ENCODE measurements around the gene HIGD2A. TPM values are rescaled to one million over a fixed set of nuclear protein-coding genes. Genes with fewer than 3 reads are reported as not detected.

Gene HIGD2A
- total and polyA plus RNA-seq, 2 of the 13 experiments (the other 11 are each of a cell fraction or from before 2014, with no cell fraction given): 89.2 to 146 TPM

DNA sequence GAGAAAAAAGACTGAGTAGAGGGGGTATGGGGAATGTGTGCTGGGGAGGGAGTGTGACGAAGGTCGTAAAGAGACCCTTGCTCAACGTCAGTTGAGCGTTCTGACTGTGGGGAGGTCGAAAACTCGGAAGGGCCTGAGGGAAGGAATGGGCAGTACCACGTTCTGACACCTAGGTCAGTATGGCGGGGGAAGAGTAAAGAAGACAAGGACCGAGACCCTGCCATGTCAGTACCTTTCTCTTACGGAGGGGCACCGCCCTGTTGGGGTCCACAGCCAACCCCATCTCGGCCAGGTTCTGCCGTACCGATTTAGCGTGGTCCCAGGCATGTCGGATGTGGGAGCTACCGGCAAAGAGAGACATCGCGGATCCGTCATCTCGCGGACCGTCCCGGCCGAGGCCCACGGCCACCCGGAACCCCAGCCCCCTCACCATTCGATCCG, 528 bp upstream of the HIGD2A start (continued):
- TF ChIP-seq, protein P1, sequence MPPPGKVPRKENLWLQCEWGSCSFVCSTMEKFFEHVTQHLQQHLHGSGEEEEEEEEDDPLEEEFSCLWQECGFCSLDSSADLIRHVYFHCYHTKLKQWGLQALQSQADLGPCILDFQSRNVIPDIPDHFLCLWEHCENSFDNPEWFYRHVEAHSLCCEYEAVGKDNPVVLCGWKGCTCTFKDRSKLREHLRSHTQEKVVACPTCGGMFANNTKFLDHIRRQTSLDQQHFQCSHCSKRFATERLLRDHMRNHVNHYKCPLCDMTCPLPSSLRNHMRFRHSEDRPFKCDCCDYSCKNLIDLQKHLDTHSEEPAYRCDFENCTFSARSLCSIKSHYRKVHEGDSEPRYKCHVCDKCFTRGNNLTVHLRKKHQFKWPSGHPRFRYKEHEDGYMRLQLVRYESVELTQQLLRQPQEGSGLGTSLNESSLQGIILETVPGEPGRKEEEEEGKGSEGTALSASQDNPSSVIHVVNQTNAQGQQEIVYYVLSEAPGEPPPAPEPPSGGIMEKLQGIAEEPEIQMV (CRISPR knock-in tag; IDR thresholded peaks at IDR 0.05; ENCODE audit: low read depth): no peak
- no peak for TF ChIP-seq ZNF12 (CRISPR knock-in tag; IDR thresholded peaks at IDR 0.05)
- no peak for TF ChIP-seq HES4 (CRISPR knock-in tag; IDR thresholded peaks at IDR 0.05; ENCODE audit: borderline replicate concordance)
- TF ChIP-seq, protein P2, sequence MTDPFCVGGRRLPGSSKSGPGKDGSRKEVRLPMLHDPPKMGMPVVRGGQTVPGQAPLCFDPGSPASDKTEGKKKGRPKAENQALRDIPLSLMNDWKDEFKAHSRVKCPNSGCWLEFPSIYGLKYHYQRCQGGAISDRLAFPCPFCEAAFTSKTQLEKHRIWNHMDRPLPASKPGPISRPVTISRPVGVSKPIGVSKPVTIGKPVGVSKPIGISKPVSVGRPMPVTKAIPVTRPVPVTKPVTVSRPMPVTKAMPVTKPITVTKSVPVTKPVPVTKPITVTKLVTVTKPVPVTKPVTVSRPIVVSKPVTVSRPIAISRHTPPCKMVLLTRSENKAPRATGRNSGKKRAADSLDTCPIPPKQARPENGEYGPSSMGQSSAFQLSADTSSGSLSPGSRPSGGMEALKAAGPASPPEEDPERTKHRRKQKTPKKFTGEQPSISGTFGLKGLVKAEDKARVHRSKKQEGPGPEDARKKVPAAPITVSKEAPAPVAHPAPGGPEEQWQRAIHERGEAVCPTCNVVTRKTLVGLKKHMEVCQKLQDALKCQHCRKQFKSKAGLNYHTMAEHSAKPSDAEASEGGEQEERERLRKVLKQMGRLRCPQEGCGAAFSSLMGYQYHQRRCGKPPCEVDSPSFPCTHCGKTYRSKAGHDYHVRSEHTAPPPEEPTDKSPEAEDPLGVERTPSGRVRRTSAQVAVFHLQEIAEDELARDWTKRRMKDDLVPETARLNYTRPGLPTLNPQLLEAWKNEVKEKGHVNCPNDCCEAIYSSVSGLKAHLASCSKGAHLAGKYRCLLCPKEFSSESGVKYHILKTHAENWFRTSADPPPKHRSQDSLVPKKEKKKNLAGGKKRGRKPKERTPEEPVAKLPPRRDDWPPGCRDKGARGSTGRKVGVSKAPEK (CRISPR knock-in tag; IDR thresholded peaks at IDR 0.05; ENCODE audit: borderline replicate concordance): no peak
- TF ChIP-seq RFX1 (IDR thresholded peaks at IDR 0.05): no peak
- no peak for TF ChIP-seq PRMT3 (CRISPR knock-in tag; IDR thresholded peaks at IDR 0.05; ENCODE audit: borderline replicate concordance, low read depth)
- TF ChIP-seq, protein P3, sequence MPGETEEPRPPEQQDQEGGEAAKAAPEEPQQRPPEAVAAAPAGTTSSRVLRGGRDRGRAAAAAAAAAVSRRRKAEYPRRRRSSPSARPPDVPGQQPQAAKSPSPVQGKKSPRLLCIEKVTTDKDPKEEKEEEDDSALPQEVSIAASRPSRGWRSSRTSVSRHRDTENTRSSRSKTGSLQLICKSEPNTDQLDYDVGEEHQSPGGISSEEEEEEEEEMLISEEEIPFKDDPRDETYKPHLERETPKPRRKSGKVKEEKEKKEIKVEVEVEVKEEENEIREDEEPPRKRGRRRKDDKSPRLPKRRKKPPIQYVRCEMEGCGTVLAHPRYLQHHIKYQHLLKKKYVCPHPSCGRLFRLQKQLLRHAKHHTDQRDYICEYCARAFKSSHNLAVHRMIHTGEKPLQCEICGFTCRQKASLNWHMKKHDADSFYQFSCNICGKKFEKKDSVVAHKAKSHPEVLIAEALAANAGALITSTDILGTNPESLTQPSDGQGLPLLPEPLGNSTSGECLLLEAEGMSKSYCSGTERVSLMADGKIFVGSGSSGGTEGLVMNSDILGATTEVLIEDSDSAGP (CRISPR knock-in tag; IDR thresholded peaks at IDR 0.05; ENCODE audit: borderline replicate concordance): no peak
- no peak for TF ChIP-seq IKZF4 (CRISPR knock-in tag; IDR thresholded peaks at IDR 0.05; ENCODE audit: borderline replicate concordance, low read depth, not compliant biosample characterization)
- TF ChIP-seq KLF6 (CRISPR knock-in tag; IDR thresholded peaks at IDR 0.05): 0 out of 2 replicates have a peak, but pooled peaks have one; percentile 2
- TF ChIP-seq ARNT (IDR thresholded peaks at IDR 0.05): no peak
- TF ChIP-seq, protein P4, sequence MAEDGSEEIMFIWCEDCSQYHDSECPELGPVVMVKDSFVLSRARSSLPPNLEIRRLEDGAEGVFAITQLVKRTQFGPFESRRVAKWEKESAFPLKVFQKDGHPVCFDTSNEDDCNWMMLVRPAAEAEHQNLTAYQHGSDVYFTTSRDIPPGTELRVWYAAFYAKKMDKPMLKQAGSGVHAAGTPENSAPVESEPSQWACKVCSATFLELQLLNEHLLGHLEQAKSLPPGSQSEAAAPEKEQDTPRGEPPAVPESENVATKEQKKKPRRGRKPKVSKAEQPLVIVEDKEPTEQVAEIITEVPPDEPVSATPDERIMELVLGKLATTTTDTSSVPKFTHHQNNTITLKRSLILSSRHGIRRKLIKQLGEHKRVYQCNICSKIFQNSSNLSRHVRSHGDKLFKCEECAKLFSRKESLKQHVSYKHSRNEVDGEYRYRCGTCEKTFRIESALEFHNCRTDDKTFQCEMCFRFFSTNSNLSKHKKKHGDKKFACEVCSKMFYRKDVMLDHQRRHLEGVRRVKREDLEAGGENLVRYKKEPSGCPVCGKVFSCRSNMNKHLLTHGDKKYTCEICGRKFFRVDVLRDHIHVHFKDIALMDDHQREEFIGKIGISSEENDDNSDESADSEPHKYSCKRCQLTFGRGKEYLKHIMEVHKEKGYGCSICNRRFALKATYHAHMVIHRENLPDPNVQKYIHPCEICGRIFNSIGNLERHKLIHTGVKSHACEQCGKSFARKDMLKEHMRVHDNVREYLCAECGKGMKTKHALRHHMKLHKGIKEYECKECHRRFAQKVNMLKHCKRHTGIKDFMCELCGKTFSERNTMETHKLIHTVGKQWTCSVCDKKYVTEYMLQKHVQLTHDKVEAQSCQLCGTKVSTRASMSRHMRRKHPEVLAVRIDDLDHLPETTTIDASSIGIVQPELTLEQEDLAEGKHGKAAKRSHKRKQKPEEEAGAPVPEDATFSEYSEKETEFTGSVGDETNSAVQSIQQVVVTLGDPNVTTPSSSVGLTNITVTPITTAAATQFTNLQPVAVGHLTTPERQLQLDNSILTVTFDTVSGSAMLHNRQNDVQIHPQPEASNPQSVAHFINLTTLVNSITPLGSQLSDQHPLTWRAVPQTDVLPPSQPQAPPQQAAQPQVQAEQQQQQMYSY (CRISPR knock-in tag; IDR thresholded peaks at IDR 0.05): peak; percentile 91
- TF ChIP-seq DNMT1 (CRISPR knock-in tag; IDR thresholded peaks at IDR 0.05): no peak
- no peak for TF ChIP-seq SMAD3 (CRISPR knock-in tag; IDR thresholded peaks at IDR 0.05)
- TF ChIP-seq RCOR2 (CRISPR knock-in tag; IDR thresholded peaks at IDR 0.05): no peak
- TF ChIP-seq, protein P5, sequence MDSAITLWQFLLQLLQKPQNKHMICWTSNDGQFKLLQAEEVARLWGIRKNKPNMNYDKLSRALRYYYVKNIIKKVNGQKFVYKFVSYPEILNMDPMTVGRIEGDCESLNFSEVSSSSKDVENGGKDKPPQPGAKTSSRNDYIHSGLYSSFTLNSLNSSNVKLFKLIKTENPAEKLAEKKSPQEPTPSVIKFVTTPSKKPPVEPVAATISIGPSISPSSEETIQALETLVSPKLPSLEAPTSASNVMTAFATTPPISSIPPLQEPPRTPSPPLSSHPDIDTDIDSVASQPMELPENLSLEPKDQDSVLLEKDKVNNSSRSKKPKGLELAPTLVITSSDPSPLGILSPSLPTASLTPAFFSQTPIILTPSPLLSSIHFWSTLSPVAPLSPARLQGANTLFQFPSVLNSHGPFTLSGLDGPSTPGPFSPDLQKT (CRISPR knock-in tag; IDR thresholded peaks at IDR 0.05; ENCODE audit: borderline replicate concordance): no peak
- TF ChIP-seq, protein P6, sequence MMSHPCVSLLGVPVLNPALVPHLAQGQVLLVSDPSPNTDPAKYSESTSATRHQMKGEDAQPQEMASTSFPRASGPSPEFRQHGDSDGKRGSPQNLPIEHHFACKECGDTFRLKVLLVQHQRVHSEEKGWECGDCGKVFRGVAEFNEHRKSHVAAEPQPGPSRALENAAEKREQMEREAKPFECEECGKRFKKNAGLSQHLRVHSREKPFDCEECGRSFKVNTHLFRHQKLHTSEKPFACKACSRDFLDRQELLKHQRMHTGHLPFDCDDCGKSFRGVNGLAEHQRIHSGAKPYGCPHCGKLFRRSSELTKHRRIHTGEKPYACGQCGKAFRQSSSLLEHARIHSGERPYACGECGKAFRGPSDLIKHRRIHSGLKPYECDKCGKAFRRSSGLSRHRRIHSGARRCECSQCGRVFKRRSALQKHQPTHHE (CRISPR knock-in tag; IDR thresholded peaks at IDR 0.05; ENCODE audit: borderline replicate concordance): no peak

All from HepG2 (cell line).